Measurements from ENCODE around the gene EMD. TPM values are rescaled to one million over a fixed set of nuclear protein-coding genes. Genes with fewer than 3 reads are reported as not detected.

EMD gene
- total RNA-seq, 1 donor from 2014 or later, result 55.6 TPM

- Histone ChIP-seq H3K9me3 (replicated peaks) (no peaks in the 10 kb centered on the region), H3K4me3 (peak within 1 kb of the TSS; percentile 58), H3K27ac (replicated peaks) (peak within 1 kb of the TSS; percentile 80), H3K4me1 (peaks cover 27% of the 10 kb centered on the region), H3K36me3 (no peaks in the 10 kb centered on the region), H3K27me3 (ENCODE audit: low read depth) (no peaks in the 10 kb centered on the region)
- intact Hi-C loops (cut with micrococcal nuclease), result no loop called here
- no peak for TF ChIP-seq CTCF (IDR thresholded peaks at IDR 0.05; ENCODE audit: borderline replicate concordance)
- DNase-seq, result peak; percentile 71
Observed at GRCh38 chrX:154409222-154409871, 30.3 kb downstream of the EMD start, which contains the start of gene DNASE1L1. Gene DNASE1L1 (minus strand): TSS chrX:154409254. CDS start chrX:154405568, 3,686 bp downstream.

- peak overlapping the region; percentile 84 for H3K4me3 ChIP-seq
- peak; percentile 65 for DNase-seq
- peaks cover 27% of the 10 kb centered on the region for H3K4me1 ChIP-seq
- H3K27ac ChIP-seq (replicated peaks), result peak overlapping the region; percentile 98
- H3K9me3 ChIP-seq (replicated peaks), result no peaks in the 10 kb centered on the region
- H3K36me3 ChIP-seq, result no peaks in the 10 kb centered on the region
- intact Hi-C loops (cut with micrococcal nuclease), result no loop called here
- TF ChIP-seq CTCF (IDR thresholded peaks at IDR 0.05; ENCODE audit: borderline replicate concordance), result no peak
- no peaks in the 10 kb centered on the region for H3K27me3 ChIP-seq (ENCODE audit: low read depth)
Observed at GRCh38 chrX:154411981-154412340, 32.9 kb downstream of the EMD start.

- no peaks in the 10 kb centered on the region for H3K27me3 ChIP-seq (ENCODE audit: low read depth)
- peak overlapping the region; percentile 98 for H3K27ac ChIP-seq (replicated peaks)
- peaks cover 27% of the 10 kb centered on the region for H3K4me1 ChIP-seq
- intact Hi-C loops (cut with micrococcal nuclease), result no loop called here
- H3K36me3 ChIP-seq, result no peaks in the 10 kb centered on the region
- no peak for TF ChIP-seq CTCF (IDR thresholded peaks at IDR 0.05; ENCODE audit: borderline replicate concordance)
- DNase-seq, result no peak
- H3K4me3 ChIP-seq, result peak overlapping the region; percentile 84
- no peaks in the 10 kb centered on the region for H3K9me3 ChIP-seq (replicated peaks)
Observed at GRCh38 chrX:154412468-154412867, 33.4 kb downstream of the EMD start.

- TF ChIP-seq CTCF (IDR thresholded peaks at IDR 0.05; ENCODE audit: borderline replicate concordance), result no peak
- Histone ChIP-seq H3K27me3 (ENCODE audit: low read depth) (no peaks in the 10 kb centered on the region), H3K9me3 (replicated peaks) (no peaks in the 10 kb centered on the region), H3K4me3 (no peak overlapping the region), H3K27ac (replicated peaks) (peak overlapping the region; percentile 98), H3K4me1 (peaks cover 27% of the 10 kb centered on the region), H3K36me3 (no peaks in the 10 kb centered on the region)
- intact Hi-C loops (cut with micrococcal nuclease), result no loop called here
- DNase-seq, result no peak
Observed at GRCh38 chrX:154413142-154413541, 34.0 kb downstream of the EMD start.

- intact Hi-C loops (cut with micrococcal nuclease), result no loop called here
- no peaks in the 10 kb centered on the region for H3K36me3 ChIP-seq
- no peak overlapping the region for H3K27ac ChIP-seq (replicated peaks)
- no peak for DNase-seq
- H3K9me3 ChIP-seq (replicated peaks), result no peaks in the 10 kb centered on the region
- H3K4me3 ChIP-seq, result no peak overlapping the region
- TF ChIP-seq CTCF (IDR thresholded peaks at IDR 0.05; ENCODE audit: borderline replicate concordance), result no peak
- no peaks in the 10 kb centered on the region for H3K27me3 ChIP-seq (ENCODE audit: low read depth)
- peaks cover 21% of the 10 kb centered on the region for H3K4me1 ChIP-seq
Observed at GRCh38 chrX:154417157-154417556, 38.1 kb downstream of the EMD start.
